Measurements from ENCODE around the gene FAM222A. TPM values are rescaled to one million over a fixed set of nuclear protein-coding genes. Genes with fewer than 3 reads are reported as not detected.

Gene FAM222A
- total RNA-seq, 1 experiment from 2014 or later = 18.0 TPM

- H3K27me3 ChIP-seq (replicated peaks; ENCODE audit: control insufficient read depth, insufficient read depth, low read length) = no peaks in the 10 kb centered on the region
- H3K4me3 ChIP-seq (ENCODE audit: low read depth, low read length) = no peak overlapping the region
- H3K4me1 Mint-ChIP-seq (ENCODE audit: low read depth, unreplicated experiment) = no peaks in the 10 kb centered on the region
- H3K4me3 Mint-ChIP-seq (ENCODE audit: unreplicated experiment) = no peak overlapping the region
- ChIA-PET CTCF (no interaction called here), POLR2A (no interaction called here)
- no peaks in the 10 kb centered on the region for H3K9me3 Mint-ChIP-seq (ENCODE audit: unreplicated experiment)
- H3K36me3 Mint-ChIP-seq (ENCODE audit: insufficient read depth, unreplicated experiment) = no peaks in the 10 kb centered on the region
- no peaks in the 10 kb centered on the region for H3K36me3 ChIP-seq (ENCODE audit: control insufficient read depth, insufficient read depth, low read length)
- no peaks in the 10 kb centered on the region for H3K9me3 ChIP-seq
- 0 out of 2 replicates have a peak, but pooled peaks cover 6% of the 10 kb centered on the region for H3K4me1 ChIP-seq
- no peaks in the 10 kb centered on the region for H3K27me3 Mint-ChIP-seq (ENCODE audit: insufficient read depth, unreplicated experiment)
- DNase-seq = no peak
- BruUV-seq (replicated peaks) = no TSS peak
- TF ChIP-seq CTCF (IDR thresholded peaks at IDR 0.05; ENCODE audit: insufficient read depth in 1 of 2, low read depth in 1 of 2, low read length in 1 of 2, severe bottlenecking in 1 of 2, unreplicated experiment in 1 of 2) = no peak
- H3K27ac Mint-ChIP-seq (ENCODE audit: unreplicated experiment) = peak overlapping the region; percentile 46
- intact Hi-C loops (cut with micrococcal nuclease; ENCODE audit: unreplicated experiment) = no loop called here
Measured at GRCh38 chr12:109673884-109674283, 39.7 kb upstream of the FAM222A start.

GRCh38 chr12:109675411-109675810, 38.2 kb upstream of the FAM222A start:
- Mint-ChIP-seq H3K36me3 (ENCODE audit: insufficient read depth, unreplicated experiment) (no peaks in the 10 kb centered on the region), H3K9me3 (ENCODE audit: unreplicated experiment) (no peaks in the 10 kb centered on the region), H3K27ac (ENCODE audit: unreplicated experiment) (no peak overlapping the region), H3K4me3 (ENCODE audit: unreplicated experiment) (no peak overlapping the region), H3K27me3 (ENCODE audit: insufficient read depth, unreplicated experiment) (no peaks in the 10 kb centered on the region), H3K4me1 (ENCODE audit: low read depth, unreplicated experiment) (no peaks in the 10 kb centered on the region)
- no peak for TF ChIP-seq CTCF (IDR thresholded peaks at IDR 0.05; ENCODE audit: insufficient read depth in 1 of 2, low read depth in 1 of 2, low read length in 1 of 2, severe bottlenecking in 1 of 2, unreplicated experiment in 1 of 2)
- intact Hi-C loops (cut with micrococcal nuclease; ENCODE audit: unreplicated experiment) = no loop called here
- DNase-seq = no peak
- H3K9me3 ChIP-seq = no peaks in the 10 kb centered on the region
- H3K4me1 ChIP-seq = 0 out of 2 replicates have a peak, but pooled peaks cover 9% of the 10 kb centered on the region
- ChIA-PET CTCF (interaction anchor here (1.7 kb wide), 1 partner anchor 17 kb away, joined by 4 read pairs; no protein-coding TSS in a partner anchor), POLR2A (no interaction called here)
- no peaks in the 10 kb centered on the region for H3K36me3 ChIP-seq (ENCODE audit: control insufficient read depth, insufficient read depth, low read length)
- no TSS peak for BruUV-seq (replicated peaks)
- H3K27me3 ChIP-seq (replicated peaks; ENCODE audit: control insufficient read depth, insufficient read depth, low read length) = no peaks in the 10 kb centered on the region
- no peak overlapping the region for H3K4me3 ChIP-seq (ENCODE audit: low read depth, low read length)

- H3K9me3 Mint-ChIP-seq (ENCODE audit: unreplicated experiment) = no peaks in the 10 kb centered on the region
- CTCF ChIA-PET = interaction anchor here (1.7 kb wide), 1 partner anchor 19 kb away, joined by 4 read pairs; no protein-coding TSS in a partner anchor
- Histone ChIP-seq H3K4me3 (ENCODE audit: low read depth, low read length) (no peak overlapping the region), H3K27me3 (replicated peaks; ENCODE audit: control insufficient read depth, insufficient read depth, low read length) (no peaks in the 10 kb centered on the region), H3K36me3 (ENCODE audit: control insufficient read depth, insufficient read depth, low read length) (no peaks in the 10 kb centered on the region), H3K4me1 (0 out of 2 replicates have a peak, but pooled peaks cover 9% of the 10 kb centered on the region), H3K9me3 (no peaks in the 10 kb centered on the region)
- no TSS peak for BruUV-seq (replicated peaks)
- no peaks in the 10 kb centered on the region for H3K36me3 Mint-ChIP-seq (ENCODE audit: insufficient read depth, unreplicated experiment)
- no peaks in the 10 kb centered on the region for H3K27me3 Mint-ChIP-seq (ENCODE audit: insufficient read depth, unreplicated experiment)
- POLR2A ChIA-PET = interaction anchor here (0.6 kb wide), 1 partner anchor 38 kb away, joined by 4 read pairs; no protein-coding TSS in a partner anchor
- H3K27ac Mint-ChIP-seq (ENCODE audit: unreplicated experiment) = no peak overlapping the region
- TF ChIP-seq CTCF (IDR thresholded peaks at IDR 0.05; ENCODE audit: insufficient read depth in 1 of 2, low read depth in 1 of 2, low read length in 1 of 2, severe bottlenecking in 1 of 2, unreplicated experiment in 1 of 2) = no peak
- intact Hi-C loops (cut with micrococcal nuclease; ENCODE audit: unreplicated experiment) = no loop called here
- H3K4me1 Mint-ChIP-seq (ENCODE audit: low read depth, unreplicated experiment) = no peaks in the 10 kb centered on the region
- H3K4me3 Mint-ChIP-seq (ENCODE audit: unreplicated experiment) = no peak overlapping the region
- DNase-seq = no peak
Measured at GRCh38 chr12:109677279-109677691, 36.3 kb upstream of the FAM222A start.

All from Caco-2 (cell line).